Caco-2 (cell line): ENCODE results near the gene GRID1. TPM values are rescaled to one million over a fixed set of nuclear protein-coding genes. Genes with fewer than 3 reads are reported as not detected.
A peak's percentile ranks its signal among the peaks of the same experiment; 100 is the strongest.

Experiments
- BruUV-seq: library from RNA; stranded (reverse); fragments of 400-500 nt; replicated peaks from 2 replicates; lab custom pipeline; 2021; lab: Mats Ljungman, UMichigan
- CTCF ChIA-PET: fragments of 300-600 bp; sonication (Branson Sonifier 250); formaldehyde crosslinking; loops from one replicate; lab custom pipeline; 2022; ENCODE audit warnings: antibody characterized with exemption; lab: Charles Lee
- POLR2A ChIA-PET: fragments of 300-600 bp; sonication (Branson Sonifier 250); formaldehyde crosslinking; loops from one replicate; lab custom pipeline; 2022; ENCODE audit warnings: antibody characterized with exemption; lab: Charles Lee
- DNase-seq, 2 experiments: peaks; one replicate each; pipeline versions ENCODE4 v3.0.0 to v3.0.0-alpha.2; 2020 to 2022
- H3K27me3 ChIP-seq: replicated peaks from 2 replicates; pipeline ENCODE4 v1.6.0; 2011; ENCODE audit warnings: low read length; ENCODE audit not compliant: control insufficient read depth, insufficient read depth
- H3K36me3 ChIP-seq: 2 replicates; pipeline ENCODE4 v1.5.1; 2011; ENCODE audit warnings: low read length; ENCODE audit not compliant: control insufficient read depth, insufficient read depth
- H3K4me1 ChIP-seq: fragments of 250-450 bp; sonication (Bioruptor Pico); 2 replicates; pipeline ENCODE4 v1.5.1; 2020; ENCODE audit warnings: mild to moderate bottlenecking
- H3K4me3 ChIP-seq: 2 replicates; pipeline ENCODE4 v1.5.1; 2011; ENCODE audit warnings: low read depth, mild to moderate bottlenecking, control low read depth, low read length
- H3K9me3 ChIP-seq: fragments of 250-450 bp; sonication (Bioruptor Pico); 2 replicates; pipeline ENCODE4 v1.5.1; 2020; ENCODE audit warnings: mild to moderate bottlenecking, moderate library complexity
- H3K27ac Mint-ChIP-seq: one replicate; pipeline ENCODE4 v1.8.0; 2022; ENCODE audit warnings: mixed read lengths; ENCODE audit not compliant: unreplicated experiment
- H3K27me3 Mint-ChIP-seq: one replicate; pipeline ENCODE4 v1.8.0; 2022; ENCODE audit warnings: mixed read lengths; ENCODE audit not compliant: insufficient read depth, unreplicated experiment
- H3K36me3 Mint-ChIP-seq: one replicate; pipeline ENCODE4 v1.8.0; 2022; ENCODE audit warnings: mild to moderate bottlenecking, mixed read lengths; ENCODE audit not compliant: insufficient read depth, unreplicated experiment
- H3K4me1 Mint-ChIP-seq: one replicate; pipeline ENCODE4 v1.8.0; 2022; ENCODE audit warnings: low read depth, mixed read lengths; ENCODE audit not compliant: unreplicated experiment
- H3K4me3 Mint-ChIP-seq: one replicate; pipeline ENCODE4 v1.8.0; 2022; ENCODE audit warnings: mild to moderate bottlenecking, moderate library complexity, mixed read lengths; ENCODE audit not compliant: unreplicated experiment
- H3K9me3 Mint-ChIP-seq: one replicate; pipeline ENCODE4 v1.8.0; 2022; ENCODE audit warnings: mixed read lengths; ENCODE audit not compliant: unreplicated experiment
- intact Hi-C: fragments of 100-400 bp; cut with micrococcal nuclease; formaldehyde crosslinking; loops from one replicate; pipeline ENCODE4 v1.10.0; 2022; ENCODE audit not compliant: unreplicated experiment
- total RNA-seq: library from RNA; stranded (reverse); gene quantifications from 2 replicates; pipeline ENCODE4 v1.2.3, GENCODE V29; 2022
- TF ChIP-seq, protein P1 (sequence below), 2 experiments: fragments of 200-600 bp in 1 of 2; IDR thresholded peaks; 1 replicate in 1 of 2; 2 replicates in 1 of 2; pipeline versions ENCODE4 v1.5.1 to v1.8.0; 2011 to 2022; ENCODE audit warnings: antibody characterized with exemption in 1 of 2, control low read depth in 1 of 2, inconsistent platforms in 1 of 2, low read depth in 1 of 2, low read length in 1 of 2, mild to moderate bottlenecking in 1 of 2, moderate library complexity in 1 of 2; ENCODE audit not compliant: insufficient read depth in 1 of 2, severe bottlenecking in 1 of 2, unreplicated experiment in 1 of 2

GRID1 gene
- total RNA-seq, 1 experiment from 2014 or later = 8.0 TPM

- Histone ChIP-seq H3K36me3 (no peaks in the 10 kb centered on the region), H3K9me3 (no peaks in the 10 kb centered on the region), H3K4me3 (no peak overlapping the region), H3K27me3 (no peaks in the 10 kb centered on the region), H3K4me1 (no peaks in the 10 kb centered on the region)
- Mint-ChIP-seq H3K27me3 (peaks cover 25% of the 10 kb centered on the region), H3K36me3 (no peaks in the 10 kb centered on the region), H3K27ac (no peak overlapping the region), H3K9me3 (no peaks in the 10 kb centered on the region), H3K4me3 (no peak overlapping the region), H3K4me1 (no peaks in the 10 kb centered on the region)
- CTCF ChIA-PET = no interaction called here
- TF ChIP-seq, protein P1, sequence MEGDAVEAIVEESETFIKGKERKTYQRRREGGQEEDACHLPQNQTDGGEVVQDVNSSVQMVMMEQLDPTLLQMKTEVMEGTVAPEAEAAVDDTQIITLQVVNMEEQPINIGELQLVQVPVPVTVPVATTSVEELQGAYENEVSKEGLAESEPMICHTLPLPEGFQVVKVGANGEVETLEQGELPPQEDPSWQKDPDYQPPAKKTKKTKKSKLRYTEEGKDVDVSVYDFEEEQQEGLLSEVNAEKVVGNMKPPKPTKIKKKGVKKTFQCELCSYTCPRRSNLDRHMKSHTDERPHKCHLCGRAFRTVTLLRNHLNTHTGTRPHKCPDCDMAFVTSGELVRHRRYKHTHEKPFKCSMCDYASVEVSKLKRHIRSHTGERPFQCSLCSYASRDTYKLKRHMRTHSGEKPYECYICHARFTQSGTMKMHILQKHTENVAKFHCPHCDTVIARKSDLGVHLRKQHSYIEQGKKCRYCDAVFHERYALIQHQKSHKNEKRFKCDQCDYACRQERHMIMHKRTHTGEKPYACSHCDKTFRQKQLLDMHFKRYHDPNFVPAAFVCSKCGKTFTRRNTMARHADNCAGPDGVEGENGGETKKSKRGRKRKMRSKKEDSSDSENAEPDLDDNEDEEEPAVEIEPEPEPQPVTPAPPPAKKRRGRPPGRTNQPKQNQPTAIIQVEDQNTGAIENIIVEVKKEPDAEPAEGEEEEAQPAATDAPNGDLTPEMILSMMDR (IDR thresholded peaks at IDR 0.05; ENCODE audit: insufficient read depth in 1 of 2, low read depth in 1 of 2, low read length in 1 of 2, severe bottlenecking in 1 of 2, unreplicated experiment in 1 of 2) = no peak
- DNase-seq = peak in 1 of 2 experiments; percentile 6
- POLR2A ChIA-PET = no interaction called here
- BruUV-seq = no TSS peak
- intact Hi-C loops = no loop called here
Measured at GRCh38 chr10:86198271-86198670, 168.3 kb downstream of the GRID1 start.

DNA sequence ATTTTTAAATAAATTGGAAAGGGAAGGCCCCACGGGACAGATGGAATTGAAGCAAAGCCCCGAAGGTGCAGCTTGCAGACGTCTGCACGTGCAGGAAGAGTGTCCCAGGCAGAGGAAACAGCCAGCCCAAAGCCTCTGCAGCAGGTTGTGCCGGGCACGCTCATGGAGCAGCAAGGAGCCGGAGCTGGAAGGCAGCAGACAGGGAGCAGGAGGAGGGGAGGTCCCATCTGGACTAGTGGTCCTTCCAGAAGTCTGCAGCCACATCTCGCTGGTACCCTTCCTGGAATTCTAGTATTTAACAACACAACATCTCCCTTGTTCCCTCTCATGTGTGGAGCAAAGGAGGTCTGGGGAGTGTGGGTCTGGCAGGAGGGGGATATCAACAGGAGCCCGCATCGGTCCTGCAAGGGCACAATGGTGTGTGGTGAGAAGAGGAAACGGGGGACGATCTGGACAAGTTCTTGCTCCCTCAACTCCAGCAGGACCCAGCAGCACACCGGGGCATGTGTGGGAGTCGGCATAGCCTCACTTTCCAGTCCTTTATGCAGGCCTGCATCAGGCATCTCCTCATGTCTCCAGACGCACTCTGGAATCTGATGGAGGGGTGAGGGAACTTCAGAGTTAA is 169.3 kb downstream of the GRID1 start:
- TF ChIP-seq, protein P1 (IDR thresholded peaks at IDR 0.05; ENCODE audit: insufficient read depth in 1 of 2, low read depth in 1 of 2, low read length in 1 of 2, severe bottlenecking in 1 of 2, unreplicated experiment in 1 of 2) = no peak
- H3K27me3 Mint-ChIP-seq = peaks cover 22% of the 10 kb centered on the region
- Histone ChIP-seq H3K4me1 (no peaks in the 10 kb centered on the region), H3K9me3 (no peaks in the 10 kb centered on the region), H3K27me3 (no peaks in the 10 kb centered on the region), H3K36me3 (no peaks in the 10 kb centered on the region), H3K4me3 (no peak overlapping the region)
- no TSS peak for BruUV-seq
- peak in 1 of 2 experiments; percentile 10 for DNase-seq
- CTCF ChIA-PET = no interaction called here
- POLR2A ChIA-PET = no interaction called here
- H3K4me1 Mint-ChIP-seq = no peaks in the 10 kb centered on the region
- intact Hi-C loops = no loop called here
- no peak overlapping the region for H3K4me3 Mint-ChIP-seq
- H3K9me3 Mint-ChIP-seq = no peaks in the 10 kb centered on the region
- no peak overlapping the region for H3K27ac Mint-ChIP-seq
- H3K36me3 Mint-ChIP-seq = no peaks in the 10 kb centered on the region

GRCh38 chr10:86195521-86196157 is 171.0 kb downstream of the GRID1 start:
- H3K27me3 Mint-ChIP-seq = peaks cover 23% of the 10 kb centered on the region
- TF ChIP-seq, protein P1 (IDR thresholded peaks at IDR 0.05; ENCODE audit: insufficient read depth in 1 of 2, low read depth in 1 of 2, low read length in 1 of 2, severe bottlenecking in 1 of 2, unreplicated experiment in 1 of 2) = no peak
- BruUV-seq = no TSS peak
- H3K9me3 Mint-ChIP-seq = no peaks in the 10 kb centered on the region
- H3K4me3 Mint-ChIP-seq = no peak overlapping the region
- Histone ChIP-seq H3K27me3 (no peaks in the 10 kb centered on the region), H3K9me3 (no peaks in the 10 kb centered on the region), H3K4me3 (no peak overlapping the region), H3K4me1 (no peaks in the 10 kb centered on the region), H3K36me3 (no peaks in the 10 kb centered on the region)
- no peak for DNase-seq
- no peaks in the 10 kb centered on the region for H3K36me3 Mint-ChIP-seq
- intact Hi-C loops = no loop called here
- ChIA-PET CTCF (no interaction called here), POLR2A (no interaction called here)
- H3K27ac Mint-ChIP-seq = no peak overlapping the region
- no peaks in the 10 kb centered on the region for H3K4me1 Mint-ChIP-seq
